ENCODE data around the gene SMCO3.

The SMCO3 gene

DNA sequence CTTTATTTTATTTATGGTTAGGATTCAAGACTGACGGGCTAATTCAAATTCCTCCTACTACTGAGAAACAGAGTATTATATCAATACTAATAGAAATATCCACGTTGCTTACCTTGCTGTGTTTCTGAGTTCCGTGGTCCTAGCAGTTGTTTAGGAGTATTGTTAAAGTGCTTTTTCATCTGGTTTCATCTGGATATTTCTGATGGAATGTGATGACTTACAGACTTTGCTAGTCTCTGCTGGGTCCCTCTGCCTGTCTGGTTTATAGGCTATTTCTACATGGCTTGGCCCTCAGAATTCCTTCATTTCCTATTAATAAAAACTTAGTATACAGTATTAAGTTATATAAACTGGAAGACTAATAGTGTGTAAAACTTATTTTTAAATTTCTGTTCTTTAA lies at the start of gene SMCO3:
TSS of gene SMCO3 (minus strand) at position 169 of the 400 bp plus-strand sequence. CDS start 7,502 bp downstream, outside the sequence.
- no peak for DNase-seq (ENCODE audit: low spot score)

DNA sequence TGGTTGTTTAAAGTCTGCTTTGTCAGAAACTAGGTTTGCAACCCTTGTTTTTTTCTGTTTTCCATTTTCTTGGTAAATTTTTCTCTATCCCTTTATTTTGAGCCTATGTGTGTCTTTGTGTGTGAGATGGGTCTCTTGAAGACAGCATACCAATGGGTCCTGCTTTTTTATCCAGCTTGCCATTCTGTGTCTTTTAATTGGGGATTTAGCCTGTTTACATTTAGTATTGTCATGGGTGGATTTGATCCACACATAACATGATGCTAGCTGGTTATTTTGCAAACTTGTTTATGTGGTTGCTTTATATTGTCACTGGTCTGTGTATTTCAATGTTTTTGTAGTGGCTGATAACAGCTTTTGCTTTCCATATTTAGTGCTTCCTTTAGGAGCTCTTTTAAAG lies 46.5 kb upstream of the SMCO3 start:
- DNase-seq (ENCODE audit: low spot score) = no peak

DNA sequence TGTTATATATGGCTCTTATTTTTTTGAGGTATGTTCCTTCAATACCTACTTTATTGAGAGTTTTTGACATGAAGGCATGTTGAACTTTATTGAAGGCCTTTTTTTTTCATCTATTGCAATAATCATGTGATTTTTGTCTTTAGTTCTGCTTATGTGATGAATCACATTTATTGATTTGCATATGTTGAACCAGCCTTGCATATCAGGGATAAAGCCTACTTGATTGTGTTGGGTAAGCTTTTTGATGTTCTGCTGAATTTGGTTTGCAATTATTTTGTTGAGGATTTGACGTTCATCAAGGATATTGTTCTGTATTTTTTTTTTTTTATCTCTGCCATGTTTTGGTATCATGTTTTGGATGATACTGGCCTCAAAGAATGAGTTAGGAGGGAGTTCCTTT lies 44.5 kb upstream of the SMCO3 start:
- DNase-seq (ENCODE audit: low spot score) = no peak

DNA sequence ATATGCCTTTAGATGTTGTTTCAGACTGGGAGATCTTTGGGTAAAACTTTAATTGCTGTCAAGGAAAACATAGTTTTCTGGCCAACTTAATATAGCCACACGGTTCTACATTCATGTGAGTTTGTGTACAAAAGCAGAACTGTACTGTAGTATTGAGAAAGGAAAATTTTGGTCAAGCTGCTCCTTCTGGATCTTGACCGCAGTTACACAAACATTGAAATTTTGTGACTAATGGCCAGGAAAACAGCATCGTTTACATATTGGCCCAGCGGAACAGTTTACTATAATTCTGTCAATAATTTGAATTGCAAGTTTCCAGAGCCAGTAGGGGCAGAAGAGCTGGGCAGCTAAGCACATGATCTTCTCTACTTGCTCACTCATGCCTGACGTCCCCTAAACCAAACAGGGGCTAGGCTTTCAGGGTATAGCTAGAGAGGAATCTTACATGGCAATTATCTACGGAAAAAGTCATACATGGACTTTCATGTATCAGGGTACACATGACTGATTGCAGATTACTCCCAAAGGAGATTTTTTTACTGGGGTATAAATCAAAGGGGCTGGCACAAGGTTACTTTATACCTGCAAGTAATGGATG lies 40.7 kb upstream of the SMCO3 start:
- DNase-seq (ENCODE audit: low spot score) = no peak

DNA sequence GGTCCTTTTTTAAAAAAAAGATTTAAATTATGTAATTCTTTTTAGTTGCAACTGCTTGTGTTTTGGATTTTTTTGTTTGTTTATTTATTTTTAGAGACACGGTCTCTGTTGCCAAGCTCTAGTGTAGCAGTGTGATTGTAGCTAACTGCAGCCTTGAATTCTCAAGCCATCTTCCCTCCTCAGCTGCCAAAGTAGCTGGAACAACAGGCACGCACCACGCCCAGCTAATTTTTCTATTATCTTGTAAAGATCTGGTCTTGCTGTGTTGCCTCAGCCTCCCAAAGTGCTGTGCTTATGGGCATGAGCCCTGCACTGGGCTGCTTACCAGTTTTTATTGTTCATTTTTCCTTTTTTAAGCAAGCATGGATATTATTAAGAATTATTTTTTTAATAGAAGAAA lies 40.0 kb upstream of the SMCO3 start:
- no peak for DNase-seq (ENCODE audit: low spot score)

DNA sequence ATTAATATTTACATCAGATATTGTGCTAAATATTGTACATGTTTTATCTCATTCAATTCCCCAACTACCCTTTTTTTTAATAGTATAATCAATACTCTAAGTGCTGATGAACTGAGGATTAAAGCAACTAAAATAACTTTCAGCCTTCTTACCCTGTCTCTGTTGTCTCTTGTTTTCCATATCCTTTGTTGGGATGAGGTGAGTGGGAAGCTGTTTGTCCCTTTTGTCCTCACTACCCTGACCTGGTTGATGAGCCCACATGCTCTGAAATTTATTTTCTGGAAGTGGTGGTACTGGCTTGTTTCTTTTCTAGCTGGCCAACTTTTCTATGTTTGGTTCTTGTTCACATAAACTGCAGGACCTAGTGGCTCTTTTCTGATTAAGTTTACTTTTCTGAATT lies 38.9 kb upstream of the SMCO3 start:
- no peak for DNase-seq (ENCODE audit: low spot score)

DNA sequence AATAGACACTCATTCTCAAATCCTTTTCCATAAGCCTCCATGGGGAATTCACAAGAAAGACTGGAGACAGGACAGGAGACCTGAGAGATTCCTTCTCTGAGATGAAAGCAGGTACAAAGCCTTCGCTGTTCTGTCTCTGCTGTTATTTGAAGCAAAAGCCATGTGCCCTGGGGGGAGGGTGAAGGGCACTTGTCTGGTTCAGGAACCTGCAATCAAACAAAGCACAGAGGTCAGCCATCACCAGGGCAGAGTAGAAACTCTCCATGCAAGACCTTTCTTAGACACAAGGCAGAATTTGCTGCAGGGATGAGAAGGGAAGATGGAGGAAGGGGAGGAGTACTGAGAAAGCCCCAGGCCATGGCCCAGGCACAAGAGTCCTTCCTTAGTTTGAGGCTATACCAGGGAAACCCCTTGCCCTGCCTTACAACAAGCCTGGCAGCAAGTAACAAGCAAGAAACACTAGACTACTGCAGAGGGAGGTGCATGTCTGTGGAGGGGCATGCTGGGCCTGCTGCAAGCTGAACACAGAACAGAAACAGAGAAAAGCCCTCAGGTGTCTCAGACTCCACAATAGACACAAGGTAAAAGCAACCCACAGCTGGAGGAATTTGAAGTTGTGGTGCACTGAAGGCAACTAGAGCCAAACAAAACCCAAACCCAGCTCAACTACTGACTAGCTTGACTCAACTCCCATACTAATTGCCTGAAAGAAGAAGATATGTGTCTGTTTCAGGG lies 37.1 kb upstream of the SMCO3 start:
- DNase-seq (ENCODE audit: low spot score) = no peak

DNA sequence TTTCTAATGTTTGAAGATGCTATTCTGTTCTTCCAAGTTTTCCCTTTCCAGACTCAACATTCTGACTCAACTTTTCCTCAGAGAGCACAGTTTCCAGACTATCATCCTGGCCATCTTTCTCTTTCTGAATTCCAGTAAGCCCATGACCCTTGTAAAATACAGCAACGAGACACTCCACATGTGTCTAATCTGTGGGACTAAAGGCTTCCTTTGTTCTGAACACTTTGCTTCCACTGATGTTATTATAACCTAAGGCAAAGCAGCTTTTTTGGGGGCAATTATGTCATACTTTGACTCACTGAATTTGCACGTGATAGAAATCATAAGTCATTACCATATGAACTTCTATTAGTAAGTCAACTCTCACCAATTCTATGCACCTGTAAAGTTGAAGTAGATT lies 35.7 kb upstream of the SMCO3 start:
- DNase-seq (ENCODE audit: low spot score) = no peak

DNA sequence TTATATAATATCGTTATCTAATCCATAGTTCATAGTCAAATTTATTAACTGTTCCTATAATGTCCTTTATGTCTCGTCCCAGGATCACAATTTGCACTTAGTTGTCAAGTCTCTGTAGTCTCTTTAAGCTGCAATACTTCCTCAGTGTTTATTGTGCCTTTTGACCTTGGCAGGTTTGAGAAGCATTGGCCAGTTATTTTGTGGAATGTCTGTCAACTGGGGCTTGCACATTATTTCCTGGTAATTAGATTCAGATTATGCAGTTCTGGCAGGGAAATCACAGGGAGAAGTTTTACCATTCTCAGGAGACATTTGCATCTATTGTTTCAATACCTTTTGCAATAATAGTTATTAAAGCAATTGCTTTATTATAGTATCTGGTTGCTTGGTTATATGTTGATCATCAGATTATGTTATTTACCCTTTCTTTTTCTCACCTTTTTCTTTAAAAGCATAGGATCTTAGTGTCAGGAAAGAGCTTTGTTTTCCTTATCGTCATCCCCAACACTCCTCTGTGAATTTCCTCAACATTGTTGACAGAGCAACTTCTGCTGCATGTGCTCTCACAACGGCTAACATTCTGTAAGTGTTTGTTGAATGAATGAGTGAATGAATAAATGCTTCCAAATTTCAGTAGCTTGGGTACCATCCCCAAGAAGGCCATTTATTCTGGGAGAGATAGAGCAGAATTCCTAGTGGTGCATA lies 33.0 kb upstream of the SMCO3 start:
- no peak for DNase-seq (ENCODE audit: low spot score)

DNA sequence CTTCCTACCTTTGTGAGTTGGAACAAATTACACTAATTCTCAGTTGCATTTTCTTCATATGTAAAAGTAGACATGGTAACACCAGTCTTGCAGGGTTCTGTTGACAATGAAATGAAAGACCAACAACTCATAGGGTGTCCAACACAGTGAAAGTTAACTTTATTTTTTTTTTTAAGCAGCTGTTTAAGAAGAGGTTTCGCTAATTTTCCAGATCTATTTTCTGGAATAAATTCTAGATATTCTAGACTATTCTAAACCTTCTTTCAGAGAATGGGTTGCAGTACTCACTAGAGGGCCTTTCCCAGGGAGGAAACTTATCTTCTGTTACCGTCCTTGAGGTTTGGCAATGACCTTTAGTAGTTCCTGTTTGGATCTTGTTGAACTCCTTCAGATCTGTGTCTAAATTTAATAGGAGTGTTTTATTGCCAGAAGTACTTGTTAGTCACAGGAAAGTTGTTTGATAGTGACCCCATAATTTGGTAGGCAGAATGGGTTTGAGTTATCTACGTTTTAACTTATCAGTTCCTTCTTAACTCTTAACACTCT lies 32.1 kb upstream of the SMCO3 start:
- no peak for DNase-seq (ENCODE audit: low spot score)

DNA sequence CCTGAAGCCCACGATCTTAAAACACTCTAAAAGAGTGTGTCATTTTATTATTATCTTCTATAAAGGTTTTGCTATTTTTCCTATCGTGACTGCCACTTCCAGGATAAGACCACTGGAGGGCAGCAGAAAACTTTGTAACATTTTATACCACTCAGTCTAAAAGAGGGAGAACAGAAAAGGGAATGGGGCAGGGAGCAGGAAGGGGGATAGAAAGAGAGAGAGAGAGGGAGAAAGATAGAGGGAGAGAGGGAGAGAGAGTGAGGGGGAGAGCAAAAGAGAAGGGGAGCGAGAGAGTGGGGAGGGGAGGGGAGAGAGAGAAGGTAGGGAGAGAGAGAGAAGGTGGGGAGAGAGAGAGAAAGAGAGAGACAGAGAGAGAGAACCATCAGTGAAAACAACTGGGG lies 31.4 kb upstream of the SMCO3 start:
- peak; percentile 62 for DNase-seq (ENCODE audit: low spot score)

DNA sequence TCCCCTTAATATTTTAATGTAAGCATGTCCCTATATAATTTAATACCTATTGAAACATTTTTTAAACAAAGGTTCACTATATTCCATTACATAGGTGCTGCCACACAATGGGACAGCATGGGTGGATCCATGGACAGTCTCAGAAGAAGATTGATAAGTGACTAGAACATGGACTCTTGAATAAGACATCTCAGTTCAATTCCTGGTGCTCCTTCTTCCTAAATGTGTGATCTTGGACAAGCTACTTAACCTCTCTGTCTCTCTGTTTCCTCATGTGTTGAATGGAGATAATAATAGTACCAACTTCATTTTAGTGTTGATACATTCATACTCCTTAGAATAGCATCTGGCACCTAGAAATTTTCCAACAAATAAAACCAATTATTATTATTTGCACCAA lies 30.4 kb upstream of the SMCO3 start:
- no peak for DNase-seq (ENCODE audit: low spot score)

DNA sequence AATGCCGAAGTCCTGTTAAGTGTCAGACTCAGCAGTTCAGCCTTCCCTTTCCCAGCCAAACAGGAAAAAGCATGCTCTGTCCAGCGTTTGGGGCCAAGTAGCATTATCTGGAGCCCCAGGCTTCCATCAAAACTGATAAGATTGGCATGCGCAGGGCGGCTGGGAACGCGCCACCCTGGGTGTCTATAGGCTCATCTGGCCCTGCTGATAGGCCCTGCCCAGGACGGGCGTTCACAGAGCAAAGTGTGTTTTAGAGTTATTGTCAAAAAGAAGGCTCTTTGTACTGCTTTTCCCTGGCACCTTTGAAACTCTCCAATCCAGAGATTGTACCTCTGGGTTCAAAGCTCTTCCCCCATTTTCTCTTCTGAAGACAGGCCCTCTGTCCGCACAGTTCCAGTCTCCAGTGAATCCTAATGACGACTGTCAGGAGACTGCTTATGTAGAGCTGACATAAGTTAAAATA lies 29.5 kb upstream of the SMCO3 start, which contains the start of gene ART4:
TSS of gene ART4 (minus strand) at position 102 of the 463 bp plus-strand sequence. CDS start 413 bp downstream, outside the sequence.
- DNase-seq (ENCODE audit: low spot score) = no peak

DNA sequence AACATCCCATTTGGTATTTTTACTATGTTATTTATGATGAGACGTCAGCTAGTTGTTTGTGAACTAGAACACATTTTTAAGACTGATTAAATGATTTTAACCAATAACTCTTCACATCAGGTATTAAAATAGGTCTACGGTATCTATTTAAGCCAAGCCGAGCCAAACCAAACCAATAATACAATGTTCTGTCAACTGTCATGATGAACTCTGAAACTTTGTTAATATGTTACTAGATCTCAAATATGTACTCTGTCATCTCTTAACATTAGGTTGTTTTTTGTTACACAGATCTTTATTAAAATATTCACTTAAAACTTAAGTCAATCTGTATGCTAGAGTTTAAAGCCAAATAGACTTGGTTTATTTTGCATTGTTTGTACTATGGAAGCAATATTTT lies 28.3 kb upstream of the SMCO3 start:
- no peak for DNase-seq (ENCODE audit: low spot score)

DNA sequence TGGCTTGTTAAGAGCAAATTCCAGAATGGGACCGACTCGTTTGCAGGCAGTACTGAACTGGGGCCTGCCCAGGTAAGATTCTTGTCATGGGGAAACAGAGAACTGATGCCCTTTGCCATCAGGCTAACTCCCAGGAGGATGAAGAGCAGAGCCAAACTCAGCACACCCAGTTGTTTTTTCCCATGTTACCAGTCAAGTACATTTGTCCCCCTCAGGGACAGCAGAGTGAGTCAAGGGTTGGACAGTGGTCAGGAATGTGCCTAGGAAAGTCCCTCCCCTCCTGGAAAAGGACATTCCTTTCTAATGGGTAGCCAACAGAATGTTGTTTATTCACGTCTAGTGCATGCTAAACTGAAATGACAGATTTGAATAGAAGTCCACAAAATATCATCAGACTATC lies 27.8 kb upstream of the SMCO3 start:
- DNase-seq (ENCODE audit: low spot score) = peak; percentile 11

DNA sequence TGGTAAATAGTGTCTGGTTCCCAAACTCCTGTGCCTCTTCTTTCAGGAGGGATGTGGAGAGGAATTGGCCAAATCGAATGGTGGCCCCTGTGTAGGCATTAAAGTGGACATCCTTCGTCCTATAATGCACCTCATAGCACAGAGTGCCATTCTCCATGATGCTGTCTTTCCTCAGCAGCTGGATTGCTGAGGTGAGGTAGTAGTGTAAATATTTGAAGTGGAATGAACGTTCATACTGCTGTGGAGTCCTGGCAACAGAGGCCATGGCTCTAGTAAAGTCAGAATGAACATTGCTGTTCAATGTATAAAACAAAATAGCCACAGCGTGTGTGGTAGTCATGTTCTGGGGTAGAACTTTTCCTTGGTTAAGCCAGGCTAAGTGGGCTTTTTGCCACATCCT lies 26.6 kb upstream of the SMCO3 start:
- no peak for DNase-seq (ENCODE audit: low spot score)

DNA sequence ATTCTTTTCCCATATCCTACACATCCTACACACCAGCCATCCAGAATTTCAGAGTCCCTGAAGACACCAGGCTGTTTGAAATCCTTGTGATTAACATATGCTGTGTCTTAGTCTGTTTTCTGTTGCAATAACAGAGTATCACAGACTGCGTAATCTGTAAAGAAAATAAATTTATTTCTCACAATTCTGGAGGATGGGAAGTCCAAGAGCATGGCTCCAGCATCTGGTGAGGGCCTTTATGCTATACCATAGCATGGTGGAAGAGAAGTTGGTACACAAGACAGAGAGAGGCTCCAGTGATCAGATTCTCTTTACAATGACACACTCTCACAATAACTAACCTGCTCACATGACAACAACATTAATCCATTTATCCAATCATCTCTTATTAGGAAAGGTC lies 25.3 kb upstream of the SMCO3 start:
- DNase-seq (ENCODE audit: low spot score) = no peak

DNA sequence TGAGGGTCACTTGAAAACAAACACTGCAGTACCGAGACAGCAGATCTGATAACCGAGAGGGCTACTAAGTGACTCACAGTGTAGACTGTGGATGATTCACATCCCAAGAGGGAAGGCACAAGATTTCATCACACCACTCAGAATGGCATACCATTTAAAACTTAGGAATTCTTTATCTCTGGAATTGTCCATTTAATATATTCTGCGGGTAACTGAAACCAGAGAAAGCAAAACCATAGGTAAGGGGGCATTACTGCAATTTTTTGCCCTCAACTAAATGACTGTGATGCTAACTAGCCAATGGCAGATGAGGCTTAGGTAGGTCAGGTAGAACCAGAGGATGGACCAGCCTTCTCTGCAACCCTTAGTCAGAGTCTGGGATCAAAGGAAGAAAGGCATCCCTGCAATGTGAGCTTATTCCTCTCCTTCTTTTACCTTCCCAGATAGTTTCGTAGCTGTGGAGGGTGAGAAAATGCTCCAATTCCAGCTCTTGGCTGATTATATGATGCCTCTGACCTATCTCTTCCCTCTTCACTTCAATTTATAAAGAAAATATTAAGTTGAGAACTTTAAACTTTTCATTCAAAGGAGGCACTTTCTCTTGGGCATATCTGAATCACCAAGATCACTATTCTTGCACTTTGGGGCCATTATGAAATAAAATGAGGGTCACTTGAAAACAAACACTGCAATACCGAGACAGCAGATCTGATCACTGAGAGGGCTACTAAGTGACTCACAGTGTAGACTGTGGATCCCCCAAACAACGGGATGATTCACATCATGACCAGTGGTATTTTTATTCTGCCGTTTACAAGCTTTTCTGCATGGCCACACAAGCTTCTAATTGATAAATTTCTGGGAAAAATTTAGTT lies 22.6 kb upstream of the SMCO3 start:
- peak; percentile 45 for DNase-seq (ENCODE audit: low spot score)

DNA sequence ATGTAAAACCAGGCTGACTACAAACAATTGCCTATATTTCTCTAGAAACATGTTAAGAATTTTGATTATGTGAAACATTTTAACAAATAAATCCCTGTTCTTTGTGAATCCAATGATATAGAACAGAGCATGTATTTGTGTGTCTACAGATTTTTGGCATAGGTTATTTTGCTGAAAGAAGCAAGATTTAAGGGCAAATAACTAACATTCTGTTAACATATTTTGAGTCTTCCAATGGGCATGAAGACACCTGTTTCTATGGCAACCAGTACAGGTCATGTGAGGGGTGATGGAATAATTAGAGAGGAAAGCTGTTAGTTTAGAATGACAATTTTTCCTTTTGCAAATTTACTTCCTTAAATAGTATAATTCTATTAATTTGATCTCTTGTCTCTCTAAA lies 20.5 kb upstream of the SMCO3 start:
- no peak for DNase-seq (ENCODE audit: low spot score)

DNA sequence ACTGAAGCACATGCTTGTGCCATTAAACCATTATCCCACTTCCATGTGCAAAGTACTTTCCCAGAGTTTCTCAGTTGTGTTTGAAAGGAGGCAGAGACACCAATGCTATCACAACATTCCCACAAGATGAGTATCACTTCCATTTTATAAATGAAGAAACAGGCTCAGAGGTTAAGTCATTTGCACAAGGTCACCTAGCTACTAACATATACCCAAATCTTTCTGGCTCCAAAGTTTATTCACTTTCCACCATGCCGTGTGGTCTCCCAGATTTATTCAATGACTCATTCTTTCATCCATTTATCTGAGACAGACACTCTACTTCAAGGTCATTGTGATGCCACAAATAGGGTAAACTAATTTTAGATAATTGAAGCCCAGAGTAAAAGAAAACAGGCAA lies 20.0 kb upstream of the SMCO3 start:
- DNase-seq (ENCODE audit: low spot score) = no peak

DNA sequence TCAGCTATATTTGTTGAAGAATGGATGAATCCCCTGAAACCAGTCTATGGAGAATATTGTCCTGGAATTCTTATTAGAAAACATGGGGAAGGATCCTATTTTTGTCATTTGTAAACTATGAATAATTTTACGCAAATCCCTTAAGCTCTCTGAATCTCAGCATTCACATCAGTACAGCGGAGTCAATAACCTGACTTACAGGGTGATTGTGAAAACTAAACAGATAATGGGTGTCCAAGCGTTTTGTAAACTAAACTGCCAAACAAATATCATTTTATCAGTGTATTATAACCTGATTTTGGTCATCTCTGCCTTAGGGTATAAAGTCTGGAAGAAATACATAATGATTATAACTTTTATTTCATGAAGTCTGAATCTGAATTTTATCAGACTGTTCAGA lies 19.4 kb upstream of the SMCO3 start:
- no peak for DNase-seq (ENCODE audit: low spot score)

DNA sequence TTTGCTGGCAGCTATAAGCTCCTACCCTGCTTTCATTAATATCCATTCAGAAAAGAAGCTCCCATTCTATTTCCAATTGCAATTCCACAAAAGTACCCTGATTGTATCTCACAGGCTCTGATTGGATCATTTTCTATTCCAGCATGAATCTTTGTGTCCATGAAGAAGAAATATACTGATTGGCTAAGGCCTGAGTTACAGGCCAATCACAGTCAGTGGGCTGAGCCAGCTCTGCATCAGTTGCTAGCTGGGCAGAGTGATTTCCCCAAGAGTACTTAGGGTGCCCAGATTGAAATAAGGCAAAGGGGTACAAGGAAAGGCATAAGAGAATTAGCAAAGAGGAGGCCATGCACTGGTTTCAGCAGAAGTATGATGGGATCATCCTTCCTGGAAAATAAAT lies 14.9 kb upstream of the SMCO3 start:
- peak; percentile 29 for DNase-seq (ENCODE audit: low spot score)

Measured in SW480 (cell line).